ENCODE measurements around the gene PDS5B. TPM values are rescaled to one million over a fixed set of nuclear protein-coding genes. Genes with fewer than 3 reads are reported as not detected.

PDS5B gene
- total and polyA plus RNA-seq, 2 of the 8 experiments (the other 6 are each of a cell fraction or from before 2014, with no cell fraction given) = 5.5 to 54.6 TPM

GRCh38 chr13:32538621-32539246, 47.5 kb upstream of the PDS5B start, which contains the start of gene N4BP2L2 (continued):
- TF ChIP-seq BACH1 (IDR thresholded peaks at IDR 0.05; ENCODE audit: low read length) (no peak), ZNF274 (IDR thresholded peaks at IDR 0.05; ENCODE audit: borderline replicate concordance, extremely low read depth, low read length) (no peak), E2F6 (IDR thresholded peaks at IDR 0.05) (no peak), CBX5 (IDR thresholded peaks at IDR 0.05; ENCODE audit: low read depth, low read length) (no peak), GABPA (IDR thresholded peaks at IDR 0.05; ENCODE audit: borderline replicate concordance, insufficient read depth, low read length) (no peak), TAF1 (IDR thresholded peaks at IDR 0.05; ENCODE audit: low read depth, low read length) (peak; percentile 74)

Data from H1 (cell line).